Measurements from ENCODE around the gene GLYATL1B. TPM values are rescaled to one million over a fixed set of nuclear protein-coding genes. Genes with fewer than 3 reads are reported as not detected.
"Not testable (repeated sequence)": the region's sequence is repeated elsewhere in the genome, so short reads cannot be mapped to it uniquely, and the experiment has no call there.

GLYATL1B gene
- total RNA-seq, result not detected

GRCh38 chr11:59086007-59086406, at the start of gene GLYATL1B:
Gene GLYATL1B, plus strand, starts transcription at chr11:59086307. Its CDS starts 0 bp downstream, at chr11:59086307.
- H3K36me3 ChIP-seq; H3K27ac ChIP-seq; H3K27me3 ChIP-seq (replicated peaks; ENCODE audit: insufficient read depth); intact Hi-C loops (cut with DNase I); H3K4me1 ChIP-seq (replicated peaks); H3K4me3 ChIP-seq; H3K9me3 ChIP-seq; DNase-seq (ENCODE audit: low spot score): not testable (repeated sequence)
- 90% methylated on average over 5 of the region's 5 CpGs for WGBS

- H3K4me3 ChIP-seq; H3K9me3 ChIP-seq; DNase-seq (ENCODE audit: low spot score); H3K4me1 ChIP-seq (replicated peaks); H3K27me3 ChIP-seq (replicated peaks; ENCODE audit: insufficient read depth); intact Hi-C loops (cut with DNase I); H3K36me3 ChIP-seq; H3K27ac ChIP-seq: not testable (repeated sequence)
- 97% methylated on average over 2 of the region's 2 CpGs for WGBS
Measured at GRCh38 chr11:59036542-59036941, 49.6 kb upstream of the GLYATL1B start.

GRCh38 chr11:59037434-59037833, 48.7 kb upstream of the GLYATL1B start:
- H3K27ac ChIP-seq; H3K9me3 ChIP-seq; H3K4me3 ChIP-seq; intact Hi-C loops (cut with DNase I); H3K27me3 ChIP-seq (replicated peaks; ENCODE audit: insufficient read depth); DNase-seq (ENCODE audit: low spot score); H3K36me3 ChIP-seq; H3K4me1 ChIP-seq (replicated peaks): not testable (repeated sequence)
- 73% methylated on average over 1 of the region's 1 CpG for WGBS

- WGBS, result 58% methylated on average over 3 of the region's 3 CpGs
- intact Hi-C loops (cut with DNase I), result no loop called here
- no peaks in the 10 kb centered on the region for H3K4me1 ChIP-seq (replicated peaks)
- TF ChIP-seq POLR2AphosphoS5 (IDR thresholded peaks at IDR 0.05) (no peak), CTCF (IDR thresholded peaks at IDR 0.05) (no peak), POLR2A (IDR thresholded peaks at IDR 0.05) (no peak)
- H3K27me3 ChIP-seq (replicated peaks; ENCODE audit: insufficient read depth), result no peaks in the 10 kb centered on the region
- no peaks in the 10 kb centered on the region for H3K9me3 ChIP-seq
- no peak overlapping the region for H3K4me3 ChIP-seq
- no peaks in the 10 kb centered on the region for H3K36me3 ChIP-seq
- H3K27ac ChIP-seq, result no peak overlapping the region
- no peak for DNase-seq (ENCODE audit: low spot score)
Measured at GRCh38 chr11:59040607-59041006, 45.5 kb upstream of the GLYATL1B start.

- H3K9me3 ChIP-seq; intact Hi-C loops (cut with DNase I); H3K4me3 ChIP-seq; H3K27ac ChIP-seq; H3K27me3 ChIP-seq (replicated peaks; ENCODE audit: insufficient read depth); H3K36me3 ChIP-seq; H3K4me1 ChIP-seq (replicated peaks); DNase-seq (ENCODE audit: low spot score): not testable (repeated sequence)
- 100% methylated on average over 1 of the region's 1 CpG for WGBS
Measured at GRCh38 chr11:59051383-59051782, 34.7 kb upstream of the GLYATL1B start.

GRCh38 chr11:59052355-59052754, 33.8 kb upstream of the GLYATL1B start:
- H3K27me3 ChIP-seq (replicated peaks; ENCODE audit: insufficient read depth); H3K4me3 ChIP-seq; H3K4me1 ChIP-seq (replicated peaks); intact Hi-C loops (cut with DNase I); H3K9me3 ChIP-seq; DNase-seq (ENCODE audit: low spot score); H3K27ac ChIP-seq; H3K36me3 ChIP-seq: not testable (repeated sequence)
- WGBS, result 66% methylated on average over 2 of the region's 2 CpGs

- Histone ChIP-seq H3K36me3 (no peaks in the 10 kb centered on the region), H3K4me3 (no peak overlapping the region), H3K27ac (no peak overlapping the region), H3K27me3 (replicated peaks; ENCODE audit: insufficient read depth) (no peaks in the 10 kb centered on the region), H3K9me3 (no peaks in the 10 kb centered on the region), H3K4me1 (replicated peaks) (no peaks in the 10 kb centered on the region)
- 31% methylated on average over 2 of the region's 2 CpGs for WGBS
- intact Hi-C loops (cut with DNase I), result no loop called here
- TF ChIP-seq POLR2AphosphoS5 (IDR thresholded peaks at IDR 0.05) (no peak), CTCF (IDR thresholded peaks at IDR 0.05) (peak in 3 of 4 experiments; percentile 18 to 31 (median 22))
- DNase-seq (ENCODE audit: low spot score), result no peak
Measured at GRCh38 chr11:59053387-59053786, 32.7 kb upstream of the GLYATL1B start.

Measured in prostate gland (tissue), 2 donors.